NCI-H2029 treated with DMSO at 0.1 percent for 48 hours (cell line): Measurements from ENCODE around the gene MAGEH1.

ENCODE experiments used
- DNase-seq: peaks from one replicate; lab custom pipeline; 2025; lab: John Stamatoyannopoulos, UW

MAGEH1 gene

DNA sequence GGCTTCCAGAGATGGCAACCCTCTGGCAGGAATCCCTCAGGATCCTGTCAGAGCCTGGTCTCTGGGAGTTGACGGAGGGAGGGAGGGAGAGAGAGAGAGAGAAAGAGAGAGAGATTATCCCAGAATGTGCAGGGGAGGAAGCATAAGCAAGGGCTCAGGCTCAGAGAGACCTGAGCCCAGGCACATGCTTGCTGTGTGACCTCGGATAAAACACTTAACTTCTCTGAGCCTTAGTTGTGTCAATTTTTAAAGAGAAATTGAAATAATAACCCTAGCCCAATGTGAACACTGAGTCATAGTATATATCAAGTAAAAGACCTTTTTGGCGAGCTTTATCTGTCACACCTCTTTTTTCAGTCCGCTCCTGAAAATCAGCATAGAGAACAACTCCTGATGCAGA is 38.2 kb downstream of the MAGEH1 start:
- no peak for DNase-seq

- DNase-seq: no peak
Observed at GRCh38 chrX:55490974-55491373, 39.0 kb downstream of the MAGEH1 start.
